ENCODE results near the gene EFCC1.

EFCC1 gene

GRCh38 chr3:128995737-128996136 lies 5.4 kb upstream of the EFCC1 start:
- no peak for DNase-seq

- no peak for DNase-seq
Measured at GRCh38 chr3:128996200-128996599, 4.9 kb upstream of the EFCC1 start.

GRCh38 chr3:128996726-128997125 lies 4.4 kb upstream of the EFCC1 start:
- DNase-seq: no peak

GRCh38 chr3:128997486-128998133 lies 3.5 kb upstream of the EFCC1 start:
- no peak for DNase-seq

- DNase-seq: no peak
Measured at GRCh38 chr3:128998561-128998960, 2.5 kb upstream of the EFCC1 start.

- no peak for DNase-seq
Measured at GRCh38 chr3:128999102-128999501, 2.0 kb upstream of the EFCC1 start.

- no peak for DNase-seq
Measured at GRCh38 chr3:129000742-129001100, 383 bp upstream of the EFCC1 start.

GRCh38 chr3:129001806-129002572 lies 885 bp downstream of the EFCC1 start:
- no peak for DNase-seq

- DNase-seq: no peak
Measured at GRCh38 chr3:129002573-129003569, 1.8 kb downstream of the EFCC1 start.

GRCh38 chr3:129003578-129004112 lies 2.5 kb downstream of the EFCC1 start:
- DNase-seq: peak; percentile 47

GRCh38 chr3:129004639-129005295 lies 3.7 kb downstream of the EFCC1 start:
- no peak for DNase-seq

- DNase-seq: no peak
Measured at GRCh38 chr3:129005526-129006303, 4.6 kb downstream of the EFCC1 start.

GRCh38 chr3:129006864-129007263 lies 5.8 kb downstream of the EFCC1 start:
- no peak for DNase-seq

GRCh38 chr3:129007792-129008191 lies 6.7 kb downstream of the EFCC1 start:
- DNase-seq: no peak

GRCh38 chr3:129009266-129009665 lies 8.2 kb downstream of the EFCC1 start:
- DNase-seq: no peak

GRCh38 chr3:129010310-129010956 lies 9.3 kb downstream of the EFCC1 start:
- no peak for DNase-seq

GRCh38 chr3:129013491-129013891 lies 12.4 kb downstream of the EFCC1 start:
- no peak for DNase-seq

- DNase-seq: no peak
Measured at GRCh38 chr3:129014148-129014547, 13.0 kb downstream of the EFCC1 start.

GRCh38 chr3:129014793-129015345 lies 13.8 kb downstream of the EFCC1 start:
- no peak for DNase-seq

- DNase-seq: peak; percentile 58
Measured at GRCh38 chr3:129015388-129016105, 14.4 kb downstream of the EFCC1 start.
